ENCODE measurements around the gene ZNF18.
A peak's percentile ranks its signal among the peaks of the same experiment; 100 is the strongest.
"Not testable (repeated sequence)": the region's sequence is repeated elsewhere in the genome, so short reads cannot be mapped to it uniquely, and the experiment has no call there.

Gene ZNF18

DNA sequence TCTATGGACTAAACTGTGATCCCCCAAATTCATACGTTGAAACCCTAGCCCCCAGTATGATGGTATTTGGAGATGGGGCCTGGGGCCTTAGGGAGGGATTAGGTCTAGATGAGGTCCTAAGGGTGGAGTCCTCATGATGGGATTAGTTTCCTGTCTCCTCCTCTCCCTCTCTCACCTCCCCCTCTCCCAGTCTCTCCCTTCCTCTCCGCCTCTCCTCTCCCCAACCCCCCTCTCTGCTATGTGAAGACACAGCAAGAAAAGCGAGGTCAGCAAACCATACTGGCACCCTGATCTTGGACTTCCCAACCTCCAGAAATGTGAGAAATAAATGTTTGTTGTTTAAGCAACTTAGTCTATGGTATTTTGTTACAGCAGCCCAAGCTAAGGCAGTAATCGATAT is 15.4 kb downstream of the ZNF18 start:
- DNase-seq (ENCODE audit: low read depth) = no peak

DNA sequence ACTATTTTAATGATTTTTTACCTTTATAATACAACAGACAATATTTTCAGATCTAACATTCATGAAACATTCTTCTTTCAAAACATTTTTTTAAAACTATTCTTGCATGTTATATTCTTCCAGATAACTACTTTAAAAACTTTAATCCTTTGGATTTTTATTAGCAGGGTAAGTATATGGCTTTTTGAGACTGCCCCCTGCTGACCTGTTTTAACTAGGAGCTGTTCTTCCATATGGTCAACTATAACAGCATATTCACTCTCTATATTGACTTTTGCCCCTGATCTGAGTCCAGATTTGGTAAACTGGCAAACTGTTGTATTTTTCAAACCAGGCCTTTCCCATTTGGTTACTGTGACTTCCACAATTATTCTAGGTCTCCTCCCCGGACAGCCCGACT is 16.5 kb downstream of the ZNF18 start:
- peak; percentile 16 for DNase-seq (ENCODE audit: low read depth)

DNA sequence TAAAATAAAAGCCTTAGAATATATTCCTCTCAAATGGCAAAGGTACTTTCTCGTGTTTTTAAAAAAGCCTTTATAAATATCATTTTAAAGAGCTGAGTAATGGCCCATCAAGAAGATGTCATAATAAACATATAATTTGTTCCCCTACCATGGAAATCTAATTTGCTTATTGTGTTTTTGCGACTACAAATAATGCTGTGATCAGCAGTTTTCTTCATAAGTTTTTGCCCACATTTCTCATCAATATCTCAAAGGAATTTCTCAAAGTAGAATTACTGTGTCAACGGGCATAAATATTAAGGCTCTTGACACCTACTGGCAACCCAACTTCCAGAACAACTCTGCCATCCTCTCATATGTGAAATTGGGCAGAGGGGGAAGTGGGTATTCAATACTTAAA is 17.5 kb downstream of the ZNF18 start:
- no peak for DNase-seq (ENCODE audit: low read depth)

DNA sequence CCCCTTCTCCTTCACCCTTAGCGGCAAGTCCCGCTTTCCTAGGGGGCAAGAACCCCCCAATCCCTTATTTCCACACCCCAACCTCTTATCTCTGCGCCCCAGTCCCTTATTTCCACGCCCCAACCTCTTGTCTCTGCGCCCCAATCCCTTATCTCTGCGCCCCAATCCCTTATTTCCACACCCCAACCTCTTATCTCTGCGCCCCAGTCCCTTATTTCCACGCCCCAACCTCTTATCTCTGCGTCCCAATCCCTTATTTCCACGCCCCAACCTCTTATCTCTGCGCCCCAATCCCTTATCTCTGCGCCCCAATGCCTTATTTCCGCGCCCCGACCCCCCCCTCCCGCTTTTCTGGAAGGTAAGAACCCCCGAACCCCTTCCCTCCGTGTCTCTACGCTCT is 24.5 kb downstream of the ZNF18 start:
- DNase-seq (ENCODE audit: low read depth) = not testable (repeated sequence)

DNA sequence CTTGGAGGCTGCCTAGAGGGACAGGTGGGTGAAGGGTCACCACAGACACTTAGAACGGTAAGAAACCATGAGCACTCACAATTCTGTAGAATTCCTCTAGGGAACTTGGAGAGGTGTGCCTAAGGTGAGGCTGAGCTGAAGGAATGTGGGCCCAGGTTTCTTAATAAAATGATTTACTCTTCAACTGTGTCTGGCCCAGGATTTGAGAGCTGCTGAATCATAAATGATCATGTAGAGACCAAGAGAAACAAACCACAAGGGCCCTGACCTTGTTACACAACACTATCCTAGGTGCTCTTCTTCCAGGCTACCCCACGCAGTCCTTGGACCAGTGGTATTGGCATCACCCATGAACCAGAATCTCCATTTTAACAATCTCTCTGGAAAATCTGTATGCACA is 27.7 kb downstream of the ZNF18 start:
- no peak for DNase-seq (ENCODE audit: low read depth)

DNA sequence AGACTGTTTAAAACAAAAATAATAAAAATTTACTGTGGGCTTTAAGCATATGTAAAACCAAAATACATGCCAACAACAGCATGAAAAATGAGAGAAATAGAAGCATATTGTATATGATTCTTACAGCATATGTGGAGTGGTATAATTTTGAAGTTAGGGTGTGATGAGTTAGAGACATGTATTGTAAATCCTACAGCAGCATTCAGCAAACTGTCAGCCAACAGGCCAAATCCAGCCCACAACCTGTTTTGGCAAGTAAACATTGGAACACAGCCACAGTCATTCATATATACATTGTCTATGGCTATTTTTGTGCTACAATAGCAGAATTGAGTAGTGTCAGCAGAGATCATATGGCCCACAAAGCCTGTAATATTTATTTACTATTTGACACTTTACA is 42.3 kb downstream of the ZNF18 start:
- DNase-seq (ENCODE audit: low read depth) = no peak

DNA sequence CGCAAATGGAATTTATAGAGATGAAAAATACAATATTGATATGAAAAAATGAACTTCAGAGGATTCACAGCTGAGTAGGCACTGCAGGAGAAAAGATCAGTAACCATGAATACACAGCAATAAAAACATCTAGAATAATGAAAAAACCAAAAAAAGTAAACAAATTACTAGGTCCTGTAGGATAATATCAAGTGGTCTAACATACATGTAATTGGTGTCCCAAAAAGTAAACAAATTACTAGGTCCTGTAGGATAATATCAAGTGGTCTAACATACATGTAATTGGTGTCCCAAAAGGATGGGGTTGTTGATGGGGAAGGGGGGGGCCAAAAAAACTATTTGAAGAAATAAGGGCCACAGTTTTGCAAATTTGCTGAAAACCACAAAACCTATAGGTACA is 43.4 kb downstream of the ZNF18 start:
- DNase-seq (ENCODE audit: low read depth) = no peak

DNA sequence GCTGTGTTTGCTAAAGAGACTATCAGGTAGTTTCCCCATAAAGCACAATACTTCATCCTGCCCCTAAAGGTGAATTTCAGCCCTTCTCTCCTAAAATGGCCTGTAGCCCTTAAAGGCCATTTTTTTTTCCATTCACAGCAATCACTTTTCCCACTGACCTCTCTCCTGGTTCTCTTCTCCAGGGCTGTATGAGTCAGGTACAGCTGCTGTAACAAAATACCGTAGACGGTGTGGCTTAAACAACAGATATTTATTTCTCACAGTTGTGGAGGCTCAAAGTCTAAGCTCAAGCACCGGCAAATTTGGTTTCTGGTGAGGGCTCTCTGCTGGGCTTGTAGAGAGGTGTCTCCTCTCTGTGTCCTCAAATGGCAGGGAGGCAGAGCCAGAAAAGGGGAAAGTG is 44.7 kb downstream of the ZNF18 start:
- no peak for DNase-seq (ENCODE audit: low read depth)

DNA sequence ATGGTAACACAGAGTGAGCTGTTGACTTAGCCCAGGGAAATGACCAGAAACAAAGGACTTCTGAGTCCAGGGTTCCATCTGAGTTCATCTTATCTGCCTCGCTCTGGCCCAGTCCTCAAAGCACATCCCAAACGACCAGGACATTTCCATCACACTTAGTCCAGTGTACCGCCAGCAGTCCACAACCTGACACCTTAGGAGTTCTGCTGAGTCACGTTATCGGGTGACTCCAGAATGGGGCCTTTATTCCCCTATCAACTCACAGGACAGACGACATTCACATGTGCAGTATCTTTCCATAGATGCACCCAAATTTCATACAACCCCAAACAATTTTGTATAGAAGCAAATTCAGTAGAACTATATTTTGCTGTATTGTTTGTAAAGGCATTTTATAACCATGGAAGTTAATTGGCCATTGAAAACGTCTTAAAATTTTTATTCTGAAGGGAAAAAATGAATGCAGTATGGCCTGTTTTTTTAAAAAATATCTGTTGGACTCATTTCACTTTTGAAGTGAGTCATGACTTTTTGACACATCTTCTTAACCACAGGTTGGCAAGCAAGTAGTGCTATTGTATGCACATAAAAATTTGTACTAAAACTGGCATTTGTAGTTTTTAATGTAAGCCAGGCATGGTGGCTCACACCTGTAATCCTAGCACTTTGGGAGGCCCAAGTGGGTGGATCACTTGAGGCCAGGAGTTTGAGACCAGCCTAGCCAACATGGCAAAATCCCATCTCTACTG is 46.3 kb downstream of the ZNF18 start:
- DNase-seq (ENCODE audit: low read depth) = no peak

DNA sequence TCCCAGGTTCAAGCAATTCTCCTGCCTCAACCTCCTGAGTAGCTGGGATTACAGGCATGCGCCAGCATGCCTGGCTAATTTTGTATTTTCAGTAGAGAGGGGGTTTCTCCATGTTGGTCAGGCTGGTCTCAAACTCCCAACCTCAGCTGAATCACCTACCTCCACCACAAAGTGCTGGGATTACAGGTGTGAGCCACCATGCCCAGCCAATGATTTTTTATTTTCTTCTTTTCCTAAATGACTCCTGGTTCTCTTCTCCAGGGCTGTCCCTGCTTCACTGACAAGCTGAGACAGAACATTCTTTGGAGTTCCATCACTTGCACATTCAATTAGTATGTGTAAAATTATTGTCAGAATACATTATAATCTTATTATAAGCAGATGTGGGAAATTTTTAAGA is 47.7 kb downstream of the ZNF18 start:
- DNase-seq (ENCODE audit: low read depth) = not testable (repeated sequence)

DNA sequence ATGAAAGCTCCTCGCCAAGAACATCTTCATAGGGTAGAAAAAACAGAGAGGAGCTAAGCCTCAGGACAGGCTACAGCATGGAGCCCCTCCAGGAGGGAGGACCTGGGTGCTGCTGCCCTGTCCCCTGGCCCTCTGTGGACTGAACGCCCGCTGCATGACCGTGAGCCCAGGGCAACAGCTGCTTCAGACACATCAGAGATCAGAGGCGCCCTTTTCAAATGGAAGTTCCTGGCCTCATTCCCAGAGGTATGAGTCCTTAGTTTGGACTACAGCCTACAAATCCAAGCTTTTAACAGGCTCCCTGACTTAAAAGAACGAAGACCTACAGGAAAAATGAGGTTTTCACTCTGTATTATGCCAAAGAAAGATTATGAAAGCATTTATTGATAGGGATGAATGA is 48.5 kb downstream of the ZNF18 start:
- DNase-seq (ENCODE audit: low read depth) = peak; percentile 73

DNA sequence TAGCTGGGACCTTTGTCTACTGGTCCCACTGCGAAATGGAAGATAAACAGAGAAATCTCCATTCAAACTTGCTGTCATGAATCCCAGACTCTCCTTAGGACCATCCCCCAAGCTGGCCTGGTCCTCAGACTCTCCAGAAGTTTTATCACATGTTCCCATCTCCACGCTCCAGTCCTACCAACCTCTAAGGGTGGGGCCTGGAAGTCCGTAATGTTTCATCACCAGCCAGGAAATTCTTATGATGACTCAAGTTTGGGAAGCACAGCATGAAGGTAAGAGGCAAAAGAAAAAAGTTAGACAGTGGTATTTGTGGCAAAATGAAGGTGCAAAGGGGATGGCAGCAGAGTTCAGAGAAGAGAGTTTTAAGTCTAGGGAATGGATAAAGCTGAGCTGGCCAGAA is 52.7 kb downstream of the ZNF18 start:
- DNase-seq (ENCODE audit: low read depth) = no peak

DNA sequence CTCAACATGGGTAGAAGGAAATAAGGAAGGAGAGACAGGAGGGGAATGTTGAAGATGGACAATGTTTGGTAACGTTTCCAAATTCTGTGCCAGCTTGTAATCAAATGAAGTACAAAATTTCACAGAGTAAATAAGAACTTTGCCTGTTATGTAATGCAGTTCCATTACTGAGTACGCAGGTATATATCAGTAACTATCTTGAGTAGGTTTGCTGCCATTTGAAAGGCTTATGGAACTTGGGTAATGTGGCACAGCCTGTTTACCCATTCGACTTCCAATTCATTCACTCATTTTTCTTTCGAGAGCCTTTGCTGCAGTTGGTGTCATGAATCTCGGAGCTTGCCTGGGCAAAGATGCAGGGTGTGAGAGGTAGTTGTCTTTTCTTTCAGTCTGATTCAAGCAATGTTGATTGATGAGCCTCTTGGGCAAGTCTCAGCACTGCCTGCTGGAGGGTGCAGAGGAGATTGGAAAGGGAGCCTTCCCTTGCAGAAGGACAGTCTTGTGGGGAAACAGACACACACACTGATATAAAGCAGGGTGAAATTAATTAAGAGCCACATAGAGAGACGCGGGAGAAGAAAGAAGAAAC is 53.4 kb downstream of the ZNF18 start:
- no peak for DNase-seq (ENCODE audit: low read depth)

DNA sequence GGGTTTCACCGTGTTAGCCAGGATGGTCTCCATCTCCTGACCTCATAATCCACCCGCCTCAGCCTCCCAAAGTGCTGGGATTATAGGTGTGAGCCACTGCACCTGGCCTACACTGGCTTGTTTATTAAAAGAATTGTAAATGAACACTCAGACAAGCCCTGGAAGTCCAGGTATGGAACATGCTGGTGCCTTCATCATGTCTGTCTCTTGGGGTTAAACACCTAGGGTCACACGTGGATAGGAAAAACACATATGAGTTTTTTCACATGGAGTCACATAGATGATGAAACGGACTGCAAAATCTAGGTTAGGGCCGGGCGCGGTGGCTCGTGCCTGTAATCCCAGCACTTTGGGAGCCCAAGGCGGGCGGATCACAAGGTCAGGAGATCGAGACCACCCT is 54.2 kb downstream of the ZNF18 start:
- not testable (repeated sequence) for DNase-seq (ENCODE audit: low read depth)

DNA sequence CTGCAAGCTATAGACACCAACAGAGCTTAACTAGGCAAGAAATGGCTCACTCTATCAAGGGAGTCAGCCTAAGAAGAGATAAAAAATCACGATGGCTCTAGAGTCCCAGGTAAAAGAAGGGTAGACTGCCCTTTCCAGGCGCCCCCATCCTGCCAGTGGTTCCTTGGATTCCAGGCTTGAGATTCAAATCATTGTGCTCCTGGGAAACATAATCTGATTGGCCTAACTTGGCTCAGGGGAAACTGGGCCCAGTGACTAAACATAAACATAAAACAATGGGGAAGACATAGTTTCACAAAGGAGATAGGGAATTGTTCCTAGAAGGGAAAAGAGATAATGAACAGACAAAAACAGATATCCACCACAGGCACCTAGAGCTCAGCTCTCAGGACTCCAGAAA is 56.4 kb downstream of the ZNF18 start:
- DNase-seq (ENCODE audit: low read depth) = no peak

DNA sequence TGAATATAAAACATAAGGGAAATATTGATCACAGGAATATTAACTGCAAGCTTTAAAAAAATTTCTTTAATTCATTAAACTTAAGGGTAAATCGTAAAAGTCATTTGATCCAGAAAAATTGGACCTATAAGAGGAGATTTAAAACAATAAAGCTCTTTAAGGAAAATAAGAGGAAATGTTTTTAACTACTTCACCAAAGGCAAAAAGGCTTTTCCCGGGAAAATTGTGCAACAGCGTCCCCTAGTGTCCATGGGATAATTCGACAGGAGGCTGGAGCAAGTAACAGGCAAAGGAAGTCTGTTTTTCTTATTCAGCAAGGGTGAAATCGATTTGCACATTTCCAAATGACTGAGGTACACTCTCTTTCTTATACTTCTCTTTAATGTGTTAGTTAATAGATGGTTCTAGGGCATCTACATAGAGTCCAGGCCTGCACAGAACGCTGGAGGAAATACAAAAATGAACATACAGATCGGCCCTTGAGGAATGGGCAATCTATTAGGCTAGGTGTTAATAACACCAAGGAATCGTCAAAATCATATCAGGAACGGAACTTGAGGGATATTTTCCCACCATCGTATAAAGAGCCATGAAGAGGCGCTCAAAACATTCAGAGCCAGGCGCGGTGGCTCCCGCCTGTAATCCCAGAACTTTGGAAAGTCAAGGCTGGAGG is 61.4 kb downstream of the ZNF18 start:
- DNase-seq (ENCODE audit: low read depth) = peak; percentile 22

DNA sequence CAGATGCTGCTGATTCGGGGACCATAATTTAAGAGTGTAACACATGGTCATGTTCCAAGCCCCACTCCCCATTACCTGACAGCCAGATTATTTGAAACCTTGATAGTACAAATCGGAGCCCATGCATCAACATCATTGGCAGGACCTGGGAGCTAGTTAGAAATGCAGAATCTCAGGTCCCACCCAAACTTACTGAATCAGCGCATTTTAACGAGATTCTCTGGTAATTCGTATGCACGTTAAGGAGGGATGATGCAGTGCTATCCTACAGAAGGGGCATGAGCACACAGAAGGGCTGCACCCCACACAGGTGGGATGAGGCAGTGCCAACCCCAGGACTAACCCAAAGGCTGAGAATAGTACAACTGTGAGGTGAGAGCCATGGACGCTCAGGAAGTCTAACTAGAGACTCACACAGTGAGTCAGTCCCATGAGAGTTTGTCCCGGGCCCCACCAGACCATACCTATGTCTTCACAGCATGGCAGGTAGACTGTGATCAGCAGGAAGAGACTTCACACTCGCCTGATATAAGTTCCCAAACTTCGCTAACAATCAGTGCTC is 64.9 kb downstream of the ZNF18 start:
- DNase-seq (ENCODE audit: low read depth) = no peak

DNA sequence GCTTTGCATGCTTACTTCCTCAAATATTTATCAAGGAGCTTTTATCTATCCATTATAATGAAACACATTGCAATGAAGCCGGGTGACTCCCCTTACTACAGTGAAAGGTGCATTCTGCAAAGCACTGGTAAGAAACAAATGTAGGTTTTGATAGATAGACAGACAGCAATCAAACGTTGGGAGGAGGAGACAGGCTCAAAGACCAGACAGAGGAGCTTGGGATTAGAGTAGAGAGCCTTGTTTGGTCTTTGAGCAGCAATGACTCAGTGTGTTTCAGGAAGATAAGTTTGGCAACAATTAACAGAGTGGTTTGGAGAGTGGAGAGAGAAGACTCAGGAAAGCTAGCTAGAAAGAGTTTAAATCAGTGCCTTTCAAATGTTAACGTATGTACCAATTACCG is 68.8 kb downstream of the ZNF18 start:
- DNase-seq (ENCODE audit: low read depth) = no peak

All from EH (cell line).